Stimulated activated CD4-positive, alpha-beta T cell treated with anti-CD3 and anti-CD28 coated beads, Interleukin-4, amount 100 ng/mL, for 1 hour (primary cell): ENCODE results near the gene CXADR.

Experiments used
- DNase-seq: peaks from one replicate; pipeline ENCODE4 v3.0.0-alpha.2; 2020

Gene CXADR

GRCh38 chr21:17545007-17545406 is 32.2 kb downstream of the CXADR start:
- DNase-seq = no peak

GRCh38 chr21:17548262-17548661 is 35.4 kb downstream of the CXADR start:
- no peak for DNase-seq

DNA sequence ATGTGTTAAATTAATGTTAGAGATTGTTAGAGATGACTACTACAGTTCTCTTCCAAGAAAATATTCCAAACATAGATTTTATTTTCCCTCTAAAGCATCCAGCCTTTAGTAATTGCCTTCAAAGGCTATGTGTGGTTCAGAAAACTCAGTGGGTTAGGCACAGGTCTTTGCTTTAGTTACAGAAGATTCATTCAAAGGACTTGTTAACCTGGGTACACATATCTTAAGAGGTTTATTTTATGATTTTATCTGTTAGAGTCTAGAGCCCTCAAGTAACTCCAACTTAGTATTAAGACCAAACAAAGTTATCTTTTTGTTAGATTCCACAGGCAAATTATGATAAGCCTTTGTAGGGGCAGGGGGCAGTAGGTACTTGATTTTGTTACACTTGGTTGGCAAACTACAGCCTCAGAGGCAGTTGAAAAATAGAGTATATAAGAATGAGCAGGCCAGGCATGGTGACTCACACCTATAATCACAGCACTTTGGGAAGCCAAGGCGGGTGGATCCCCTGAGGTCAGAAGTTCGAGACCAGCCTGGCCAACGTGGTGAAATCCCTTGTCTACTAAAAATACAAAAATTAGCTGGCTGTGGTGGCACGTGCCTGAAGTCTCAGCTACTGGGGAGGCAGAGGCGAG is 37.9 kb downstream of the CXADR start:
- DNase-seq = no peak

DNA sequence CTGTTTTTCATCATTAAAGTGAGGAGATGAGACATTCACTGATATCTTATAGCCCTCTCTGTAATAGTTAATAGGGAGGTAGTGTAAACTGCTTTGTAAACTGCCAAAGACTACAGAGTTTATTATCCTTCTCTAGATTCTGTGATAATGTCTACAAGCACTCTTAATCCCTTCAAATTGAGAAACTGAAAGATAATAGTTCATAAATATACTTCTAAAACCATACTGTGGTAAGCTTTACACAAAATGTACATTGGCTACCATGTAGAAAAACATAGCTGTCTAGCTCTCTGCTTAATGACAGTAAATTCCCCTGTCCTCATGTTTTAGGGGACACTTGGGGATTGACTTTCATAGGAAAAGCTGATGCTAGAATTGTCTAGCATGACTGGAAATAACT is 39.6 kb downstream of the CXADR start:
- no peak for DNase-seq

DNA sequence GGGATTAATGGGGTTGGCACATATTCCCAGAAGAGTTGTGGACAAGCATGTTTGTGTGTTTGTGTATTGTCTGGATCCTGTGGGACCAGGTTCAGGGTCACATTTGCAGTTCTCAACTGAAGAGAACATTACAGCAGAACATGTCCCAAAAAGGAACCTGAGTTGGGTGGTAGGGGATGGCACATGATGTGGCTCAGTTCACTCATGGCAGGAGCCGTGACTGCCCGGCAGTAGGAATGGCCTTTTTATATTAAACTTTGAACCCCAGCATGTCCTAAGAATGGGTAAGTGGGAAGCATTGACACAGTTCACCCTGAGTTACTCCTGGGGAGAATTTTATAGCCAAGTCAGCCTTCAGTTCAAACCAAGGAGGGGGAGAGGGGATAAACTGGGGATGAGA is 41.3 kb downstream of the CXADR start:
- DNase-seq = no peak

DNA sequence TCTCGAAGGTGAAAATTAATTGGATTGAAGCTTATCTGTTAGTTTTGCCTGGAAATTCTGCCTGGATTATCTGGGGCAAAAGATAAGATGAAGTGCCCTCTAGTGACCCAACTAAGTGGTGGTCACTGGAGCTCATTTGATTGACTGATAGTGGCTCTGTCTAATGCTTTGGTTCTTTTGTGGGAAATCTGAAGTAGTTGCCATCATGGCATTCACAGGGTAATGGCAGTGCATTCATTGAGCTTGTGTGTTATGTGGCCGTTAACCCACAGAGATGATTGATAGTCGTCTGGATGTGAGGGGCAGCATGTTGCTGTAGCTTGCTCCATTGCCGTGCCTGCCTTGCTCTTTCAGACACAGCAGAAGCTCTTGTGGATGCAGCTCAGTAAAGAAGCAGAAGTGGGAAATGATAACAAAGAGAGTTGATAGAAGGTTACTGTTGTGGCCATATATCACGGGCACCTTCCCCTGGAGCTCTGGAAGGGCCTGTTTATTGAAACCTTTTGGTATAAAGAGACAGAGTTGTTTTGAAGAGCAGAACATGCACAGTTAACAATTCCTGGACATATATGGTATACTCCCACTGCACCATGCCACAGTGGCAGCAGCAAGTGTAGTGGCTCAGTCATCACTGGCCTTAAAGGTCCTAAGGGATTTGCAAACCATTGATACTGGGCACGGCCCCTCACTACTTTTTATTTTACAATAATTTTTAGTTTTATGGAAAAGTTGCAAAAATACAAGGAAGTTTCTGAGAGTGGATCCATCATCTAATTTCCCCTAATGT is 42.0 kb downstream of the CXADR start:
- DNase-seq = no peak

DNA sequence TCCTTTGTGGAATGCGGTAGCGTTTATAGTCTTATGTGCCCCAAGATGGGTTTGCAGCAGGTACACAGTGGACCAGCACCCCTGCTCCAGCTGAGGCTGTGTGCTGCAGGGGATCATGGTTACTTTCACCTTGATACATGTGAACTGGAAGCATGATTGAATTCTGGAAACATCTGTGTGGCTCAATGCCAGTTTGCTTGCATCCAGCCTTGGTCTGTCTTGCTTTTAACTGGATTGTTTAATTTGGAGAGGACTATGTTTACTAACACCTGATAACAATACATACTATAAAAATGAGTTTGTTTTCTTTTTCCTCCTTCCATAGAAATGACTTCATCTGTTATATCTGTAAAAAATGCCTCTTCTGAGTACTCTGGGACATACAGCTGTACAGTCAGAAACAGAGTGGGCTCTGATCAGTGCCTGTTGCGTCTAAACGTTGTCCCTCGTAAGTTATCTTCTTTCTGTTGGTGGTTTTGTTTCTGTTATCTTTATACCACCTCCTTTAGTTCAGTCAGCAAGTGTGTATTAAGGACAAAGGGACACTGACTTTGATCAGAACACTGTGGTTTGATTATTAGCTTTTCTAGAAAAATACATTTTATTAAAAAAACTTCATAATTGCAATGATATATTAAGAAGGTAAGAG is 47.7 kb downstream of the CXADR start:
- no peak for DNase-seq

GRCh38 chr21:17570786-17571185 is 57.9 kb downstream of the CXADR start:
- DNase-seq = no peak

- DNase-seq = no peak
Measured at GRCh38 chr21:17572431-17572830, 59.6 kb downstream of the CXADR start.

GRCh38 chr21:17575076-17575475 is 62.2 kb downstream of the CXADR start:
- no peak for DNase-seq

- no peak for DNase-seq
Measured at GRCh38 chr21:17576080-17576835, 63.4 kb downstream of the CXADR start.

- no peak for DNase-seq
Measured at GRCh38 chr21:17577701-17578100, 64.9 kb downstream of the CXADR start.

DNA sequence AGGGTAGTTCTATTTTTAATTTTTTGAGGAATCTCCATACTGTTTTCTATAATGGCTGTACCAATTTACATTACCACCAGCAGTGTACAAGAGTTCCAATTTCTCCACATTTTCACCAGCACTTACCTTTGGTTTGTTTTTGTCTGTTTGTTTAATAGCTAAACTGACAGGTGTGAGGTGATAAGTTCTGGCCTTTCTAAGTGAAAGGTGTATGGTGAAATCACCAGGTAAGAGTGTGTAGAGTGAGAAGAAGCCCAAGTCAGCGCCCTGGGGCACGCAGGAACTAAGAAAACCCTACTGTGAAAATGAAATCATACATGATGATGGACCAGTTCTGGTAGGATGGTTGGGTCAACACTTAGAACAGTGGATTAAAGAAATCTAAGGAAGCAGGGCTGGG is 65.3 kb downstream of the CXADR start:
- DNase-seq = no peak

- no peak for DNase-seq
Measured at GRCh38 chr21:17578876-17579275, 66.0 kb downstream of the CXADR start.

DNA sequence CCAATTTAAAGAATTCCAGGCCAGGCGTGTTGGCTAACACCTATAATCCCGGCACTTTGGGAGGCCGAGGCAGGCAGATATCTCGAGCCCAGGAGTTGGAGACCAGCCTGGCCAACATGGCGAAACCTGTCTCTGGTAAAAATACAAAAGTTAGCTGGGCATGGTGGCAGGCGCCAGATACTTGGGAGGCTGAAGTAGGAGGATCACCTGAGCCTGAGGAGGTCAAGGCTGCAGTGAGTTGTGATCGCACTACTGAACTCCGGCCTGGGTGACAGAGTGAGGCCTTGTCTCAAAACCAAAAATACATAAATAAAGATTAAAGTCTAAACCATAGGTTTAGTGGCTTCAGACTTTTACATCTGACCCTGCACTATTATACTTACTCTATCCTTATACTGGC is 67.5 kb downstream of the CXADR start:
- DNase-seq = no peak

- DNase-seq = no peak
Measured at GRCh38 chr21:17583898-17584297, 71.1 kb downstream of the CXADR start.

DNA sequence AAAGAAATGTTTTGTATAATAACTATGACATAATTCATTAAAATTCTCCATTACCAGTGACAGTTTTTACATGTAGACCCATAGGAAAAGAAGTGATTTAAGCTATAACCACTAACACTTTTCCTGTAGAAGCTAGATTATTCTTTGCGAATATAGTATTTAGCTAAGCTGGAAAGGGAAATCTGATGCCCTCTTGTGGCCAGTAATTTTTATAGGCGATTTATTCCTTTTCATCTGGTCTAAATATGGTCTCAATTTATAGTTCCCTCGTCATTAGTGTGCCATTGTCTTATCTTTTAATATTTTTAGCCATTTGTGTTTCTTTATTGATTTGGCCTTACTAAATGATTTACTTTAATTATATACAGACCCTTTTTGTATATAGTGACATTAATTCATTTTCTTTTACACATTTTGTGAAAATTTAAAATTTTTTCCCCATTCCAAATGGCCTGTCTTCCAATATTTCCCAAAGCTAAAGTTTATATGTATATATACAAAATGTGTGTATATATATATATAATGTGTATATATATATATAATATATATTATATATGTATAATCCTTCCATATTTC is 73.1 kb downstream of the CXADR start:
- no peak for DNase-seq

DNA sequence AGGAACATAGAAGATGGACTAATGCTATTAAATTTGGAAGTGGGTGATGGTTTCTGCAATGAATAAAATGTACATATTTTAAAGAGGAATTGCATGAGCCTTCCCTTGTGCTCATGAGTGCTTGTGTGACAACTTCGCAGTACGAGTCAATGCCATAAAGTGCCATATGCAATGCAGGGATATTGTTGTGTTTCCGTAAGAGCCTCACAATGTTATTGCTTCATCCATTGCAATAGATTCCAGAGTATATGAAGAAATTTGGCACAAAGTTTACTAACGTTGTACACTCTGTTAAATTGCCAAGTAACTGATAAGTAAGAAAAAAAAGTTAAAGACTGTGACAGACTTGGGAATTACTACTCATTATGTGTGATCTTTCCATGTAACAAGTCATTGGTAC is 77.6 kb downstream of the CXADR start:
- DNase-seq = no peak

- no peak for DNase-seq
Measured at GRCh38 chr21:17597680-17598079, 84.8 kb downstream of the CXADR start.

GRCh38 chr21:17598437-17598836 is 85.6 kb downstream of the CXADR start:
- no peak for DNase-seq

- DNase-seq = no peak
Measured at GRCh38 chr21:17602874-17603273, 90.0 kb downstream of the CXADR start.

- no peak for DNase-seq
Measured at GRCh38 chr21:17607684-17608083, 94.8 kb downstream of the CXADR start.

DNA sequence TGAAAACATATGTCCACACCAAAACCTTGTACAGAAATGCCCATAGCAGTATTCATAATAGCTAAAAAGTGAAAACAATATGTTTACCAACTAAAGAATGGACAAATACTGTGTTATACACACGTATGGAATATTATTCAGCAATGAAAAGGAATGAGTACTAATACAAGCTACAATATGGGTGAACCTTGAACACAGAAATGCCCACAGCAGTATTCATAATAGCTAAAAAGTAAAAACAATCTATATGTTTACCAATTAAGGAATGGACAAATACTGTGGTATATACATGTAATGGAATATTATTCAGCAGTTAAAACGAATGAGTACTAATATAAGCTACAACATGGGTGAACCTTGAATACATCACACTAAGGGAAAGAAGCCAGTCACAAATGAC is 96.8 kb downstream of the CXADR start:
- DNase-seq = no peak
